ENCODE data around the gene FGF1. TPM values are rescaled to one million over a fixed set of nuclear protein-coding genes. Genes with fewer than 3 reads are reported as not detected.

The FGF1 gene
- total RNA-seq, 4 donors from 2014 or later: 0.75 to 5.9 (median 4.8) TPM

GRCh38 chr5:142720641-142721271, 34.9 kb upstream of the FGF1 start:
- TF ChIP-seq CTCF (IDR thresholded peaks at IDR 0.05; ENCODE audit: low read depth): no peak

- TF ChIP-seq CTCF (IDR thresholded peaks at IDR 0.05; ENCODE audit: low read depth): no peak
Measured at GRCh38 chr5:142719836-142720370, 34.0 kb upstream of the FGF1 start.

- no peak for TF ChIP-seq CTCF (IDR thresholded peaks at IDR 0.05; ENCODE audit: low read depth)
Measured at GRCh38 chr5:142717582-142718215, 31.8 kb upstream of the FGF1 start.

DNA sequence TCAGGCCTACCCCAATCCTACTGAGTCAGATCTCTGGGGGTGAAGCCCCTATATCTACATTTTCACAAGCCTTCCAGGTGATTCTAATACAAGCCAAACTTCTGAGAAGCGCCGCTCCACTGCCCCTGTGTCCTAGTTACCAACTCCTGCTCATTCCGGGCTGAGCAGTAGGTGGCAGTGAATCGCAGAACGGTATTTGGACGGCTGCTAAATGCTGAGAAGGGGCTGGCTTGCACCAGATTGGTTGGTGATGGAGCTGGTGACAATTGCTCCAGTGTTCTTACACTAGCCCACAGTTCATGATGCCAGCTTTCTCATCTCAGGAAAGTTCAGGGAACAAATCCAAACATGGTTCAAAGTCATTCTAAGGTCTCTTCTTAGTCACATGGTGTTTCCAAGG, 31.1 kb upstream of the FGF1 start:
- TF ChIP-seq CTCF (IDR thresholded peaks at IDR 0.05; ENCODE audit: low read depth): no peak

GRCh38 chr5:142715291-142715690, 29.4 kb upstream of the FGF1 start:
- TF ChIP-seq CTCF (IDR thresholded peaks at IDR 0.05; ENCODE audit: low read depth): no peak

GRCh38 chr5:142713121-142713706, 27.3 kb upstream of the FGF1 start:
- no peak for TF ChIP-seq CTCF (IDR thresholded peaks at IDR 0.05; ENCODE audit: low read depth)

DNA sequence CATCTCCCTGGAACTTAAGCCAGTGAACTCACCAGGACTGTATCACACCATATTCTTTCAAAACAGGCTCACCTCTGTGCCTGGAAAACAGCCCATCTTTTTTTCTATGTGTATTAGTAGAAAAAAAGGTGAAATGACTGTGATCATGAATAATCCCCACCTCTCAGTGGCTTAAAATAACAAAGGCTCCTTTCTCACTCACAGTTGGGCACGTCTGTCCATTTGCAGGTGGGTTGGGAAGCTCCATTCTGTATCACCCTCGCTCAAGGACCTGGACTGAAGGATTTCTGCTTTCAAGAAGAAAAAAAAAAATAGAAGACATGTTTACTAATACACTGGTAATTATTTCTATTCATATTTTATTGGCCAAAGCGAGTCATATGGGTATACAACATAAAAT, 17.3 kb upstream of the FGF1 start:
- no peak for TF ChIP-seq CTCF (IDR thresholded peaks at IDR 0.05; ENCODE audit: low read depth)

All from subcutaneous adipose tissue (tissue), 4 donors.